WERI-Rb-1 (cell line): Measurements from ENCODE around the gene KIAA1217.

Source experiments
- DNase-seq: peaks from one replicate; pipeline ENCODE4 v3.0.0-alpha.2; 2020
- H3K27ac ChIP-seq: fragments of 250-450 bp; sonication (Bioruptor Pico); 2 replicates; pipeline ENCODE4 v1.5.1; 2020; ENCODE audit warnings: mild to moderate bottlenecking, moderate library complexity
- H3K27me3 ChIP-seq: fragments of 250-450 bp; sonication (Bioruptor Pico); 2 replicates; pipeline ENCODE4 v1.5.1; 2021; ENCODE audit warnings: mild to moderate bottlenecking, low read depth, moderate library complexity; ENCODE audit not compliant: insufficient read depth, severe bottlenecking
- H3K36me3 ChIP-seq: fragments of 250-450 bp; sonication (Bioruptor Pico); 2 replicates; pipeline ENCODE4 v1.5.1; 2020; ENCODE audit warnings: mild to moderate bottlenecking, moderate library complexity
- H3K4me3 ChIP-seq: 2 replicates; pipeline ENCODE4 v1.5.1; 2011; ENCODE audit warnings: low read depth, mild to moderate bottlenecking, control low read depth, low read length
- H3K9me3 ChIP-seq: fragments of 250-450 bp; sonication (Bioruptor Pico); 2 replicates; pipeline ENCODE4 v1.5.1; 2021; ENCODE audit warnings: mild to moderate bottlenecking, moderate library complexity; ENCODE audit not compliant: severe bottlenecking
- TF ChIP-seq, protein P1 (sequence below): IDR thresholded peaks from 2 replicates; pipeline ENCODE4 v1.5.1; 2011; ENCODE audit warnings: low read depth, mild to moderate bottlenecking, control low read depth, inconsistent platforms, low read length

The KIAA1217 gene

GRCh38 chr10:24579906-24580305, 371.0 kb downstream of the KIAA1217 start:
- Histone ChIP-seq H3K27ac (no peak overlapping the region), H3K36me3 (no peaks in the 10 kb centered on the region), H3K9me3 (no peaks in the 10 kb centered on the region), H3K27me3 (no peaks in the 10 kb centered on the region), H3K4me3 (no peak overlapping the region)
- TF ChIP-seq, protein P1, sequence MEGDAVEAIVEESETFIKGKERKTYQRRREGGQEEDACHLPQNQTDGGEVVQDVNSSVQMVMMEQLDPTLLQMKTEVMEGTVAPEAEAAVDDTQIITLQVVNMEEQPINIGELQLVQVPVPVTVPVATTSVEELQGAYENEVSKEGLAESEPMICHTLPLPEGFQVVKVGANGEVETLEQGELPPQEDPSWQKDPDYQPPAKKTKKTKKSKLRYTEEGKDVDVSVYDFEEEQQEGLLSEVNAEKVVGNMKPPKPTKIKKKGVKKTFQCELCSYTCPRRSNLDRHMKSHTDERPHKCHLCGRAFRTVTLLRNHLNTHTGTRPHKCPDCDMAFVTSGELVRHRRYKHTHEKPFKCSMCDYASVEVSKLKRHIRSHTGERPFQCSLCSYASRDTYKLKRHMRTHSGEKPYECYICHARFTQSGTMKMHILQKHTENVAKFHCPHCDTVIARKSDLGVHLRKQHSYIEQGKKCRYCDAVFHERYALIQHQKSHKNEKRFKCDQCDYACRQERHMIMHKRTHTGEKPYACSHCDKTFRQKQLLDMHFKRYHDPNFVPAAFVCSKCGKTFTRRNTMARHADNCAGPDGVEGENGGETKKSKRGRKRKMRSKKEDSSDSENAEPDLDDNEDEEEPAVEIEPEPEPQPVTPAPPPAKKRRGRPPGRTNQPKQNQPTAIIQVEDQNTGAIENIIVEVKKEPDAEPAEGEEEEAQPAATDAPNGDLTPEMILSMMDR = no peak
- DNase-seq = no peak

DNA sequence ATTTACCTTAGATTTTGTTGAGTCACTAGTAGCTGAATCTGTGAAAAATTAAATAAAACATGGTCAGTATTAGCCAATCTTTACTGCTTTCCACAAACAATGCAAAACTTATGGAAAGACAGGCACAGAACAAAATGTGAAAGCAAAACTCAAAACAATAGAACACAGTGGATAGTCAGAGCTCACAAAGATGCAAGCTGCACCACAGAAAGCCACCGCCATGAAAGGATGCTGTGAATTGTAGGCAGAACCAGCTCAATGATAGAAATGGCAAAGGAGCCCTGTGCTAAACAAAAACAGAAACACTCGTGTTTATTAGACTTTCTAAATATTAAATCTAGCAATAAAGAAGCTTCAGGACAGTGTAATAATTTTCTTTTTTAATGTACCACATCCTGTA, 380.3 kb downstream of the KIAA1217 start:
- TF ChIP-seq, protein P1 = no peak
- H3K36me3 ChIP-seq = no peaks in the 10 kb centered on the region
- no peaks in the 10 kb centered on the region for H3K9me3 ChIP-seq
- H3K27me3 ChIP-seq = no peaks in the 10 kb centered on the region
- DNase-seq = no peak
- no peak overlapping the region for H3K4me3 ChIP-seq
- no peak overlapping the region for H3K27ac ChIP-seq

GRCh38 chr10:24590697-24591457, 381.9 kb downstream of the KIAA1217 start:
- H3K4me3 ChIP-seq = no peak overlapping the region
- H3K27ac ChIP-seq = no peak overlapping the region
- no peaks in the 10 kb centered on the region for H3K27me3 ChIP-seq
- no peak for DNase-seq
- no peaks in the 10 kb centered on the region for H3K36me3 ChIP-seq
- H3K9me3 ChIP-seq = no peaks in the 10 kb centered on the region
- TF ChIP-seq, protein P1 = no peak

- DNase-seq = no peak
- Histone ChIP-seq H3K4me3 (no peak overlapping the region), H3K27me3 (no peaks in the 10 kb centered on the region), H3K27ac (no peak overlapping the region), H3K36me3 (no peaks in the 10 kb centered on the region; the same call in none of the 2 replicates), H3K9me3 (no peaks in the 10 kb centered on the region)
- TF ChIP-seq, protein P1 = no peak
These were observed 387.4 kb downstream of the KIAA1217 start for GRCh38 chr10:24596217-24596930.

GRCh38 chr10:24597426-24597825, 388.5 kb downstream of the KIAA1217 start:
- H3K27ac ChIP-seq = no peak overlapping the region
- TF ChIP-seq, protein P1 = no peak
- DNase-seq = no peak
- no peaks in the 10 kb centered on the region; the same call in none of the 2 replicates for H3K36me3 ChIP-seq
- no peaks in the 10 kb centered on the region for H3K9me3 ChIP-seq
- no peaks in the 10 kb centered on the region for H3K27me3 ChIP-seq
- H3K4me3 ChIP-seq = no peak overlapping the region
